GM18526 (cell line): ENCODE measurements around the gene OR56B1.

ENCODE experiments used
- POLR2A ChIP-seq: IDR thresholded peaks from 3 replicates; pipeline ENCODE4 v1.6.1; 2011; ENCODE audit not compliant: insufficient read length; ENCODE audit errors: extremely low read depth

The OR56B1 gene

GRCh38 chr11:5719703-5720495, 16.3 kb upstream of the OR56B1 start:
- TF ChIP-seq POLR2A: no peak

- TF ChIP-seq POLR2A: no peak
Measured at GRCh38 chr11:5722622-5723021, 13.6 kb upstream of the OR56B1 start.

GRCh38 chr11:5726351-5726750, 9.9 kb upstream of the OR56B1 start:
- no peak for TF ChIP-seq POLR2A

- no peak for TF ChIP-seq POLR2A
Measured at GRCh38 chr11:5727691-5728090, 8.6 kb upstream of the OR56B1 start.

GRCh38 chr11:5737091-5737490, 843 bp downstream of the OR56B1 start:
- no peak for TF ChIP-seq POLR2A

- no peak for TF ChIP-seq POLR2A
Measured at GRCh38 chr11:5737670-5738392, 1.6 kb downstream of the OR56B1 start.

GRCh38 chr11:5738431-5738830, 2.2 kb downstream of the OR56B1 start:
- TF ChIP-seq POLR2A: no peak

- TF ChIP-seq POLR2A: no peak
Measured at GRCh38 chr11:5746614-5747013, 10.4 kb downstream of the OR56B1 start.

GRCh38 chr11:5749836-5750235, 13.6 kb downstream of the OR56B1 start:
- no peak for TF ChIP-seq POLR2A

GRCh38 chr11:5753943-5754342, 17.7 kb downstream of the OR56B1 start, which contains the start of gene OR52N4:
Gene OR52N4 (plus strand): TSS chr11:5754243. CDS start chr11:5754741, 498 bp downstream.
- no peak for TF ChIP-seq POLR2A

- TF ChIP-seq POLR2A: no peak
Measured at GRCh38 chr11:5767056-5767455, 30.8 kb downstream of the OR56B1 start.

GRCh38 chr11:5783255-5783654, 47.0 kb downstream of the OR56B1 start, which contains the start of gene OR52N5:
Gene OR52N5 (minus strand): TSS chr11:5783355. CDS start chr11:5778634, 4,721 bp downstream.
- TF ChIP-seq POLR2A: no peak
